ENCODE results near the gene ALOX15B.

ALOX15B gene

GRCh38 chr17:8081876-8082275 is 43.0 kb downstream of the ALOX15B start:
- Histone ChIP-seq H4K20me1 (ENCODE audit: low read depth, low read length) (no peaks in the 10 kb centered on the region), H3K9me2 (replicated peaks; ENCODE audit: insufficient read depth, low read length) (no peaks in the 10 kb centered on the region), H3K4me2 (ENCODE audit: low read depth, low read length, poor library complexity, severe bottlenecking) (no peak overlapping the region), H3F3A (ENCODE audit: insufficient read depth) (no peaks in the 10 kb centered on the region), H3K9ac (ENCODE audit: low read length) (no peak overlapping the region), H3K27me3 (ENCODE audit: low read length) (no peaks in the 10 kb centered on the region), H3K27ac (ENCODE audit: low read depth, low read length) (no peak overlapping the region), H3K79me2 (ENCODE audit: insufficient read depth, low read length) (no peaks in the 10 kb centered on the region), H3K4me3 (ENCODE audit: insufficient read depth, low read length, poor library complexity, severe bottlenecking) (no peak overlapping the region), H2AFZ (ENCODE audit: low read depth, low read length, severe bottlenecking) (no peak overlapping the region), H3K36me3 (ENCODE audit: low read length) (no peaks in the 10 kb centered on the region), H3K9me3 (ENCODE audit: insufficient read depth, low read length) (no peaks in the 10 kb centered on the region)
- TF ChIP-seq CTCF (IDR thresholded peaks at IDR 0.05; ENCODE audit: insufficient read depth, low read length, poor library complexity, severe bottlenecking) (no peak), EZH2phosphoT487 (conservative IDR thresholded peaks at IDR 0.05; ENCODE audit: low read length) (no peak)

DNA sequence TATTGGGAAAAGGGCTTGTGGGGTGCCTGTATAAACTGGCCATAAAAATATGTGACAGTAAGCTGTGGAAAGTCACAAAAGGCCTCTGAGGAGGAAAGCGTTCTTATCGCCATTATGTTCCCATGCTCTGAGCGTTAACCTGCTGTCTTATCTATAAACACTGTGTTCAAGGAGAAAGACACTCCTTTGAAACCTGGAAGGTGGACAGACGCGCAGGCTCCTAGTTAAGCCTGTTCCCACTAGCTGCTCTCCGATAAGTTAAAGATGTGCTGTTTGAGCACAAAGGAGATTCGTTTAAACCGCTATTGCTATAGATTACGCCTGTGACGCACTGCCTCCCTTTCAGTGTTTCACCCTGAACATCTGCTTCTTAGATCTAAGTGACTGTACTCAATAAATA is 43.4 kb downstream of the ALOX15B start:
- H3K36me3 ChIP-seq (ENCODE audit: low read length) = no peaks in the 10 kb centered on the region
- no peak overlapping the region for H3K9ac ChIP-seq (ENCODE audit: low read length)
- no peak for TF ChIP-seq CTCF (IDR thresholded peaks at IDR 0.05; ENCODE audit: insufficient read depth, low read length, poor library complexity, severe bottlenecking)
- no peak overlapping the region for H3K4me3 ChIP-seq (ENCODE audit: insufficient read depth, low read length, poor library complexity, severe bottlenecking)
- H3K79me2 ChIP-seq (ENCODE audit: insufficient read depth, low read length) = no peaks in the 10 kb centered on the region
- H4K20me1 ChIP-seq (ENCODE audit: low read depth, low read length) = no peaks in the 10 kb centered on the region
- H2AFZ ChIP-seq (ENCODE audit: low read depth, low read length, severe bottlenecking) = no peak overlapping the region
- H3K27ac ChIP-seq (ENCODE audit: low read depth, low read length) = no peak overlapping the region
- no peak overlapping the region for H3K4me2 ChIP-seq (ENCODE audit: low read depth, low read length, poor library complexity, severe bottlenecking)
- H3K27me3 ChIP-seq (ENCODE audit: low read length) = no peaks in the 10 kb centered on the region
- no peaks in the 10 kb centered on the region for H3K9me3 ChIP-seq (ENCODE audit: insufficient read depth, low read length)
- H3F3A ChIP-seq (ENCODE audit: insufficient read depth) = no peaks in the 10 kb centered on the region
- H3K9me2 ChIP-seq (replicated peaks; ENCODE audit: insufficient read depth, low read length) = no peaks in the 10 kb centered on the region

DNA sequence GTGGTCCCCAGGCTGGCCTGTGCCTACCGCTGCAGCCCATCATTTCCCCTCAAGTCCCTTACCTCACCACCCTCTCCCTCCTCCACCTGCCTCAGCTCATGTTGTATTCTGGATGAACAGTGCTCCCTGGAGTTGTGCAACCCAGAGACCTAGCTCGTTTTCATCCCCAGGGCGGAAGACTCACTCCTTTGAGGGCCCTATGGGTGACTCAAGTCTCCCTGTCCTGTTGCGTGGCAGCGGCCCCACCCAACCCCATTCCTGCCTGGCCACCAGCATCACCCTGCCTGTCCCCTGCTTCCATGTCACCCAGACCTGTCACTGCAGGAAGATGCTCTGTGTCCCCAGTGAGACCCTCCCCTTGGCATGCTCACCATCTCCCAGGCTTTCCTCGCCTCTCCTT is 45.4 kb downstream of the ALOX15B start:
- H3K9me2 ChIP-seq (replicated peaks; ENCODE audit: insufficient read depth, low read length) = no peaks in the 10 kb centered on the region
- H3K9ac ChIP-seq (ENCODE audit: low read length) = no peak overlapping the region
- H4K20me1 ChIP-seq (ENCODE audit: low read depth, low read length) = no peaks in the 10 kb centered on the region
- H3K9me3 ChIP-seq (ENCODE audit: insufficient read depth, low read length) = no peaks in the 10 kb centered on the region
- TF ChIP-seq CTCF (IDR thresholded peaks at IDR 0.05; ENCODE audit: insufficient read depth, low read length, poor library complexity, severe bottlenecking) (no peak), EZH2phosphoT487 (conservative IDR thresholded peaks at IDR 0.05; ENCODE audit: low read length) (no peak)
- no peaks in the 10 kb centered on the region for H3K27me3 ChIP-seq (ENCODE audit: low read length)
- no peak overlapping the region for H3K4me3 ChIP-seq (ENCODE audit: insufficient read depth, low read length, poor library complexity, severe bottlenecking)
- no peaks in the 10 kb centered on the region for H3K36me3 ChIP-seq (ENCODE audit: low read length)
- no peaks in the 10 kb centered on the region for H3K79me2 ChIP-seq (ENCODE audit: insufficient read depth, low read length)
- H2AFZ ChIP-seq (ENCODE audit: low read depth, low read length, severe bottlenecking) = no peak overlapping the region
- H3F3A ChIP-seq (ENCODE audit: insufficient read depth) = no peaks in the 10 kb centered on the region
- H3K4me2 ChIP-seq (ENCODE audit: low read depth, low read length, poor library complexity, severe bottlenecking) = no peak overlapping the region
- H3K27ac ChIP-seq (ENCODE audit: low read depth, low read length) = no peak overlapping the region
